ENCODE measurements around the gene LAMA2. TPM values are rescaled to one million over a fixed set of nuclear protein-coding genes. Genes with fewer than 3 reads are reported as not detected.
A peak's percentile ranks its signal among the peaks of the same experiment; 100 is the strongest.

The LAMA2 gene
- total RNA-seq, 1 experiment from 2014 or later = 0.28 TPM

GRCh38 chr6:129329678-129330077 is 446.7 kb downstream of the LAMA2 start:
- no peaks in the 10 kb centered on the region for H3K4me1 ChIP-seq (ENCODE audit: control insufficient read depth, insufficient read depth, low read length)
- H3K27ac ChIP-seq (ENCODE audit: low read length) = peak overlapping the region; percentile 37; the same call in 1 of the 2 replicates
- TF ChIP-seq POLR2AphosphoS5 (IDR thresholded peaks at IDR 0.05; ENCODE audit: low read depth, low read length) (no peak), SIN3A (IDR thresholded peaks at IDR 0.05; ENCODE audit: borderline replicate concordance, insufficient read depth, low read depth, low read length) (no peak), TCF7L2 (IDR thresholded peaks at IDR 0.05; ENCODE audit: low read depth, low read length) (no peak)
- TF ChIP-seq, protein P1, sequence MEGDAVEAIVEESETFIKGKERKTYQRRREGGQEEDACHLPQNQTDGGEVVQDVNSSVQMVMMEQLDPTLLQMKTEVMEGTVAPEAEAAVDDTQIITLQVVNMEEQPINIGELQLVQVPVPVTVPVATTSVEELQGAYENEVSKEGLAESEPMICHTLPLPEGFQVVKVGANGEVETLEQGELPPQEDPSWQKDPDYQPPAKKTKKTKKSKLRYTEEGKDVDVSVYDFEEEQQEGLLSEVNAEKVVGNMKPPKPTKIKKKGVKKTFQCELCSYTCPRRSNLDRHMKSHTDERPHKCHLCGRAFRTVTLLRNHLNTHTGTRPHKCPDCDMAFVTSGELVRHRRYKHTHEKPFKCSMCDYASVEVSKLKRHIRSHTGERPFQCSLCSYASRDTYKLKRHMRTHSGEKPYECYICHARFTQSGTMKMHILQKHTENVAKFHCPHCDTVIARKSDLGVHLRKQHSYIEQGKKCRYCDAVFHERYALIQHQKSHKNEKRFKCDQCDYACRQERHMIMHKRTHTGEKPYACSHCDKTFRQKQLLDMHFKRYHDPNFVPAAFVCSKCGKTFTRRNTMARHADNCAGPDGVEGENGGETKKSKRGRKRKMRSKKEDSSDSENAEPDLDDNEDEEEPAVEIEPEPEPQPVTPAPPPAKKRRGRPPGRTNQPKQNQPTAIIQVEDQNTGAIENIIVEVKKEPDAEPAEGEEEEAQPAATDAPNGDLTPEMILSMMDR (IDR thresholded peaks at IDR 0.05) = no peak
- TF ChIP-seq, protein P2, sequence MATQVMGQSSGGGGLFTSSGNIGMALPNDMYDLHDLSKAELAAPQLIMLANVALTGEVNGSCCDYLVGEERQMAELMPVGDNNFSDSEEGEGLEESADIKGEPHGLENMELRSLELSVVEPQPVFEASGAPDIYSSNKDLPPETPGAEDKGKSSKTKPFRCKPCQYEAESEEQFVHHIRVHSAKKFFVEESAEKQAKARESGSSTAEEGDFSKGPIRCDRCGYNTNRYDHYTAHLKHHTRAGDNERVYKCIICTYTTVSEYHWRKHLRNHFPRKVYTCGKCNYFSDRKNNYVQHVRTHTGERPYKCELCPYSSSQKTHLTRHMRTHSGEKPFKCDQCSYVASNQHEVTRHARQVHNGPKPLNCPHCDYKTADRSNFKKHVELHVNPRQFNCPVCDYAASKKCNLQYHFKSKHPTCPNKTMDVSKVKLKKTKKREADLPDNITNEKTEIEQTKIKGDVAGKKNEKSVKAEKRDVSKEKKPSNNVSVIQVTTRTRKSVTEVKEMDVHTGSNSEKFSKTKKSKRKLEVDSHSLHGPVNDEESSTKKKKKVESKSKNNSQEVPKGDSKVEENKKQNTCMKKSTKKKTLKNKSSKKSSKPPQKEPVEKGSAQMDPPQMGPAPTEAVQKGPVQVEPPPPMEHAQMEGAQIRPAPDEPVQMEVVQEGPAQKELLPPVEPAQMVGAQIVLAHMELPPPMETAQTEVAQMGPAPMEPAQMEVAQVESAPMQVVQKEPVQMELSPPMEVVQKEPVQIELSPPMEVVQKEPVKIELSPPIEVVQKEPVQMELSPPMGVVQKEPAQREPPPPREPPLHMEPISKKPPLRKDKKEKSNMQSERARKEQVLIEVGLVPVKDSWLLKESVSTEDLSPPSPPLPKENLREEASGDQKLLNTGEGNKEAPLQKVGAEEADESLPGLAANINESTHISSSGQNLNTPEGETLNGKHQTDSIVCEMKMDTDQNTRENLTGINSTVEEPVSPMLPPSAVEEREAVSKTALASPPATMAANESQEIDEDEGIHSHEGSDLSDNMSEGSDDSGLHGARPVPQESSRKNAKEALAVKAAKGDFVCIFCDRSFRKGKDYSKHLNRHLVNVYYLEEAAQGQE (IDR thresholded peaks at IDR 0.05; ENCODE audit: insufficient read depth in 1 of 2, low read depth in 2 of 2, low read length in 1 of 2) = no peak
- in situ Hi-C loops (cut with HindIII; ENCODE audit: low pct_unique_long_range_greater_than_20kb, low sequenced_read_pairs) (no loop called here), intact Hi-C loops (cut with micrococcal nuclease; ENCODE audit: unreplicated experiment) (no loop called here)
- ChIA-PET CTCF (interaction anchor here (0.6 kb wide), 1 partner anchor 363 kb away, joined by 3 read pairs; no protein-coding TSS in a partner anchor), POLR2A (no interaction called here)
- no peaks in the 10 kb centered on the region for H3K9me3 ChIP-seq (ENCODE audit: control insufficient read depth, insufficient read depth, low read depth, low read length)
- DNase-seq (ENCODE audit: low read depth, low spot score) = no peak
- H3K27me3 ChIP-seq (ENCODE audit: control insufficient read depth, insufficient read depth, low read length) = no peaks in the 10 kb centered on the region
- H3K36me3 ChIP-seq (ENCODE audit: control insufficient read depth, insufficient read depth, low read length) = no peaks in the 10 kb centered on the region
- no peak overlapping the region for H3K4me3 ChIP-seq (ENCODE audit: low read depth in 2 of 2, low read length in 2 of 2)
- ATAC-seq = no peak
- BruUV-seq (replicated peaks) = no TSS peak

DNA sequence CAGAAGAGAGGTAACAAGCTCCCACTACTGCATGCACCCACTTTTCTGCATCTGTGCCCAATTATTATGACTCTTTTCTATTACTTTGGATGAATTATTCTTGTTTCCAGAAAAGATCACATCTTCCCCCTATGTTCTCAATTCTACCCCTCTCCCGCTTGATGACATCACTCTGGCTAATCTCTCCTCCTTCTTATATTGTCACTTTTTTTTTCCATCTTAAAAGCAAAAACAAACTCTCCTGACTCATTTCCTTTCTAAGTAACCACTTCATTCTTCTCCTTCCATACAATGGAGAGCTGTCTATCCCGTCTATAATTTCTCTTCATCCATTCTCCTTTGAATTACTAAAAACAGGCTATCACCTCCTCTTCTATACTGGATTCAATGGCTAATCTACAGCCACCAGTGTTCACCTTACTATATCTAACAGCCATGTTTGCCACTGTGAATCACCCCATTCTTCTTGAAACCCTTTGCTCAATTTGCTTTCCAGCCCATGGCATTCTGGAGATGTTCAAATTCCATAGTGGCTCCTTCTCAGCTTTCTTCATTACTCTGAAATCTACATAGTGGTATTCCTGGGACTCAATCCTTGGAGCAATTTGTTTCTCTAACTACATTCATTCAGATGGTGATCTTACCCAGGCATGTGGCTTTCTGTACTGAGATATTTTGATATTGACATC is 448.7 kb downstream of the LAMA2 start:
- in situ Hi-C loops (cut with HindIII; ENCODE audit: low pct_unique_long_range_greater_than_20kb, low sequenced_read_pairs) = no loop called here
- no peak for TF ChIP-seq TCF7L2 (IDR thresholded peaks at IDR 0.05; ENCODE audit: low read depth, low read length)
- Histone ChIP-seq H3K4me1 (ENCODE audit: control insufficient read depth, insufficient read depth, low read length) (peaks cover 3% of the 10 kb centered on the region; the same call in 1 of the 2 replicates), H3K27me3 (ENCODE audit: control insufficient read depth, insufficient read depth, low read length) (no peaks in the 10 kb centered on the region), H3K9me3 (ENCODE audit: control insufficient read depth, insufficient read depth, low read depth, low read length) (no peaks in the 10 kb centered on the region), H3K4me3 (ENCODE audit: low read depth in 2 of 2, low read length in 2 of 2) (no peak overlapping the region), H3K36me3 (ENCODE audit: control insufficient read depth, insufficient read depth, low read length) (no peaks in the 10 kb centered on the region), H3K27ac (ENCODE audit: low read length) (peak overlapping the region; percentile 70; the same call in 1 of the 2 replicates)
- intact Hi-C loops (cut with micrococcal nuclease; ENCODE audit: unreplicated experiment) = no loop called here
- CTCF ChIA-PET = interaction anchor here (0.6 kb wide), 1 partner anchor 505 kb away, joined by 4 read pairs; no protein-coding TSS in a partner anchor
- DNase-seq (ENCODE audit: low read depth, low spot score) = no peak
- ATAC-seq = no peak
- POLR2A ChIA-PET = no interaction called here
- no TSS peak for BruUV-seq (replicated peaks)

DNA sequence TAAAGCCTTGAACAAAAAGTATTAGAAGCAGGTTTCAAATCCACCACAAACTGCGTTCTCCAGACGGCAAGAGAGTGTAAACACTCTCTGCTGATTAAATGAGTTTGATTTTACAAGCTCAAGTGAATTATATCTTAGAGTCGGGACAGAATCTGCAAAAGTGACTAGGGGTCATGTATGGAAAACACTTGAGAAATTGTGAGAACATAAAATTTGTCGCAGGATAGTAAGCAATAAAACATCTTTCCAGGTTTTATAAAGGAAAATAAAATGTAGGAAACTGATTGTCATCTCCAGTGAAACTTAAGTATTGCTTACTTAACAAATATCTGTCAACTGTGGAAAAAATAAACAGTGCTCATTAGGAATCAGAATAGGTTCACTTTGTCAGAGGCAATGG is 452.9 kb downstream of the LAMA2 start:
- BruUV-seq (replicated peaks) = no TSS peak
- Histone ChIP-seq H3K27me3 (ENCODE audit: control insufficient read depth, insufficient read depth, low read length) (no peaks in the 10 kb centered on the region), H3K4me1 (ENCODE audit: control insufficient read depth, insufficient read depth, low read length) (peaks cover 3% of the 10 kb centered on the region; the same call in 1 of the 2 replicates), H3K36me3 (ENCODE audit: control insufficient read depth, insufficient read depth, low read length) (no peaks in the 10 kb centered on the region), H3K9me3 (ENCODE audit: control insufficient read depth, insufficient read depth, low read depth, low read length) (no peaks in the 10 kb centered on the region), H3K27ac (ENCODE audit: low read length) (peak overlapping the region; percentile 71; the same call in 1 of the 2 replicates), H3K4me3 (ENCODE audit: low read depth in 2 of 2, low read length in 2 of 2) (no peak overlapping the region)
- in situ Hi-C loops (cut with HindIII; ENCODE audit: low pct_unique_long_range_greater_than_20kb, low sequenced_read_pairs) (no loop called here), intact Hi-C loops (cut with micrococcal nuclease; ENCODE audit: unreplicated experiment) (no loop called here)
- TF ChIP-seq TCF7L2 (IDR thresholded peaks at IDR 0.05; ENCODE audit: low read depth, low read length) = peak; percentile 76
- no peak for TF ChIP-seq POLR2AphosphoS5 (IDR thresholded peaks at IDR 0.05; ENCODE audit: low read depth, low read length)
- ChIA-PET CTCF (no interaction called here), POLR2A (interaction anchor here (0.6 kb wide), 1 partner anchor 80 kb away, joined by 6 read pairs; no protein-coding TSS in a partner anchor)
- no peak for DNase-seq (ENCODE audit: low read depth, low spot score)
- ATAC-seq = no peak
